H1 (cell line): ENCODE data around the gene FAM50B. TPM values are rescaled to one million over a fixed set of nuclear protein-coding genes. Genes with fewer than 3 reads are reported as not detected.

Source experiments
- EZH2 ChIP-seq: fragments of 200-600 bp; sonication (generic); IDR thresholded peaks from 2 replicates; pipeline ENCODE4 v1.7.1; 2012; ENCODE audit warnings: low read depth, mild to moderate bottlenecking, moderate library complexity, low read length, inconsistent platforms; ENCODE audit not compliant: severe bottlenecking
- HDAC2 ChIP-seq, 2 experiments: fragments of 300-600 bp in 1 of 2; sonication (generic) in 1 of 2; IDR thresholded peaks; 2 replicates each; pipeline ENCODE4 v1.6.1; 2011 to 2012; ENCODE audit warnings: low read depth in 2 of 2, low read length in 2 of 2, mild to moderate bottlenecking in 2 of 2, moderate library complexity in 2 of 2, borderline replicate concordance in 1 of 2, inconsistent platforms in 1 of 2
- TBP ChIP-seq: IDR thresholded peaks from 2 replicates; pipeline ENCODE4 v1.6.1; 2011; ENCODE audit warnings: low read depth, low read length, improper control_type of control experiment
- polyA plus RNA-seq, 7 experiments: library from polyadenylated mRNA; depleted of rRNA in 3 of 7; stranded (reverse) in 5 of 7; unstranded in 2 of 7; fragments of >200 nt in 5 of 7; fragments of 200-250 nt in 2 of 7; gene quantifications; 1 replicate in 5 of 7; 2 replicates in 1 of 7; 4 replicates in 1 of 7; pipeline versions ENCODE4 v1.2.1 to v1.2.3, GENCODE V29; 2011 to 2013; ENCODE audit warnings: missing spikeins in 2 of 7, mixed read lengths in 2 of 7
- total RNA-seq: library from RNA; stranded (reverse); fragmentation: NEBNext Ultra II Directional; extraction: Animal tissue kit (Norgen Biotek cat#: 25700); gene quantifications from 2 replicates; pipeline ENCODE4 v1.2.1, GENCODE V29; 2021

The FAM50B gene
- total and polyA plus RNA-seq, 2 of the 8 experiments (the other 6 are each of a cell fraction or from before 2014, with no cell fraction given), result 3.1 to 3.2 TPM

- TF ChIP-seq HDAC2 (IDR thresholded peaks at IDR 0.05; ENCODE audit: borderline replicate concordance in 1 of 2, low read depth in 2 of 2, low read length in 2 of 2) (no peak), TBP (no peak), EZH2 (no peak)
These were observed 18.4 kb upstream of the FAM50B start (continued) for GRCh38 chr6:3830806-3831205.
